Measurements from ENCODE around the gene RNF8.

DNA sequence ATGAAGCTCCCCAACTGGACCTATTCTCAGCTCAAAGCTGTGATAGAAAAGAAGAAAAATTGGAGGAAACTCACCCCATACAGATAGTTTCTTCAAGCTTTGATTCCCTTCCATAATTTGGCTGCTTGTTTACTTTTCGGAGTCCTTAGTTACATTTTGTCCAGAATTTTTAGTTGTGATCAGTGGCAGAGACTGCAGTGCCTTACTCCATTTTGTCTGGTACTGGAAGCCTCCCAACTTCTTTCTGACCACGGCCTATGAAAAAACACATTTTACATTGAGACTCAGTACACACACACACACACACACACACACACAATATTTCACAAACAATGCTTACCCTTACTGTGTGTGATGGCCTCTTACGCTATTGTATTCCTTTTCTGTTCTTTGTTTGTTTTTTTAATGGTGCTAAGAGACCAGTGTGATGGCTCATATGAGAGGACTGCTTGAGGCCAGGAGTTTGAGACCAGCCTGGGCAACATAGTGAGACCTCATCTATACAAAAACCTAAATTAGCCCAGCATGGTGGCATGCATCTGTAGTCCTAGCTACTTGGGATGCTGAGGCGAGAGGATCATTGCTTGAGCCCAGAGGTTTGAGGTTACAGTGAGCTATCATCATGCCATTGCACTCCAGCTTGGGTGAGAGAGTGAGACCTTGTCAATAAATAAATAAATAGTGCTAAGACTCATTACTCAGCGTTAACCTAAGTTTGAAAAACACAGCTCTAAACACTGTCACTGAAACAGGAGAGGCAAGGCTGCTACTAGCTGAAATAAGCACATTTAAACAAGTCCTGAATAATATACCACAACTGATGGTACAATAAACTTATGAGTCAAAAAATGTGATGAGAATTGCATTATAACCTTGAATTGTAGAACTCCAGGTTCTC, 13.8 kb upstream of the RNF8 start:
- TF ChIP-seq CTCF (conservative IDR thresholded peaks at IDR 0.05; ENCODE audit: low read depth, low read length) (no peak), FOS (IDR thresholded peaks at IDR 0.05; ENCODE audit: low read depth, low read length) (no peak), RAD21 (IDR thresholded peaks at IDR 0.05; ENCODE audit: low read length) (no peak), USF2 (IDR thresholded peaks at IDR 0.05; ENCODE audit: low read depth, low read length) (no peak), RCOR1 (IDR thresholded peaks at IDR 0.05; ENCODE audit: insufficient replicate concordance, low read length) (no peak), POLR2A (IDR thresholded peaks at IDR 0.05; ENCODE audit: low read depth, low read length) (no peak), CEBPB (IDR thresholded peaks at IDR 0.05; ENCODE audit: low read depth, low read length) (no peak)

All from IMR-90 (cell line).